Stromal cell of bone marrow (primary cell): ENCODE measurements around the gene CRYBB1.

Experiments used
- DNase-seq: peaks from one replicate; pipeline ENCODE4 v3.0.0-alpha.2; 2012; ENCODE audit warnings: low read depth

CRYBB1 gene

DNA sequence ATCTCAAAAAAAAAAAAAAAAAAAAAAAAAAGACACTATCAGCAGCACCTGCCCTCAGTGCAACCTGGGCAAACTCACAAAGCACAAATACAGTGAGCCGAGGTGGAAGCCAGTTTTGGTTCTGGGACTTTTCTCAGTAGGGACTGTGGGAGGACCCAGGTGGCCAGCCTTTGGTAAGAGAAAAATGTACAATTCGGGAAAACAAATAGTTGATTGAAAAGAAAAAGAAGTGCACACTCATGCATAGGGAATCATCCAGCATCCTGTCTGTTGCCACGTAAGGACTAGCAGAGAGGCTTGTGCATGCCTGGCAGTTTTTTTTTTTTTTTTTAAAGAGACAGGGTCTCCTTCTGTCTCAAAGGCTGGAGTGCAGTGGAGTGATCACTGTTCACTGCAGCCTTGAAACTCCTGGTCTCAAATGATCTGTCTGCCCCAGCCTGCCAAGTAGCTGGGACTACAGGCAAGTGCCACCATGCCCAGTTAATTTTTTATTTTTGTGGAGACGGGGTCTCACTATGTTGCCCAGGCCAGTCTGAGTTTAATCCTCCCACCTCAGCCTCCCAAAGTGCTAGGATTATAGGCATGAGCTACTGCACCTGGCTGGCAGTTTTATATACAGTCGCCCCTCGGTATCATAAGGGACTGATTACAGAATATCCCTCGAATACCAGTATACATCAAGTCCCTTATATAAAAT is 64.6 kb downstream of the CRYBB1 start:
- DNase-seq: peak; percentile 73

DNA sequence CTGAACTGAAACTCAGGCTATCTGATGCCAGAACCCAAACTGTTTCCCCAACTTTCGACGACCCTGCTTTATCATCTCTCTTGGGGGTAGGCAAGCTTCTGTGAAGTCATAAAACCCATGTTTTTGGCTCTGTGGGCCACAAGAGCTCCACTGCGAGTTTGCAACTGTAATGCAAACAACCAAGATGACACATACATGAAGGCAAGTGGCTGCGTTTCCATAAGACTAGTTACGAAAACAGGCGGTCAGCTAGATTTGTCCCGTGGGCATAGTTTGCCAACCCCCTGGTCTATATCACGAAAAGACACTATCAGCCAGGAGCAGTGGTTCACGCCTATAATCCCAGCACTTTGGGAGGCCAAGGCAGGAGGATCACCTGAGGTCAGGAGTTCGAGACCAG is 65.4 kb downstream of the CRYBB1 start:
- peak; percentile 59 for DNase-seq

DNA sequence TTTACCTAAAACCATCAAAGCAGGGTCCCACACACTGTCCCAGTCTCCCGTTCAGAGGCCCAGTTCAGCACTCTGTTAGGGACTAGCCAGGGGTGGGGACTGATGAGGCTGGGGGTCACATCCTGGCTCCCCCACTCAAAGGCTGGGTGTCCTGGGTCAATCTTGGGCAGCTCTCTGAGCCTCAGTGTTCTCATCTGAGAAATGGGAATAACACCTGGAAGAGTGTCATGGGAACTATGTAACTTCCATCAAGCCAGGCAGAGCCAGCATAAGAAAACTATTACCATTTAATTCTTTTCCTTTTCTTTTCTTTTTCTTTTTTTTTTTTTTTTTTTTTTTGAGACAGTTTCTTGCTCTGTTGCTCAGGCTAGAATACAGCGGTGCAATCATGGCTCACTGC is 66.3 kb downstream of the CRYBB1 start:
- no peak for DNase-seq

DNA sequence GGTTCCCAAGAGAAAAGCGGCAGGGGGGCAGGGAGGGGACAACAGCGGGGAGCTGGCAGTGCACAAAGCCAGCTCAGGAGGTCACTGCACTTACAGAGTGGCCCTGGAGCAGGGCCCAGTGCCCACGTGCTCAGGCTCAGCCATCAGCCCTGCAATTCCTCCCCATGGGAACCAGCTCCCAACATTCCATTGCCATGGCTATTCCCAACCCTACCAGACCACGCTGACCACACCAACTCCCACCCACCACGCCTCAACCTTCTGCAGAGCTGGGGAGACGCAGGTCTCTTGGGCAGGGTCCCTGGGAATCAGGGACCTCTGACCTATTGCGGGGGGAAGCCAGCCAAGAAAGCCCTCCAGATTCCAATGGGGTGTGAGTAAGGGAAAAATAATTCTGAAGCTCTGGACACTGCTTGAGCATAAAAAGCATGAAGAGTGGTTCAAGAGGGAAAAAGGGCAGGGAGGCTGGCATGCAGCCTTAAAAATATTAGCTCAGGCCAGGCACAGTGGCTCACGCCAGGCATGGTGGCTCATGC is 67.3 kb downstream of the CRYBB1 start:
- peak; percentile 72 for DNase-seq

DNA sequence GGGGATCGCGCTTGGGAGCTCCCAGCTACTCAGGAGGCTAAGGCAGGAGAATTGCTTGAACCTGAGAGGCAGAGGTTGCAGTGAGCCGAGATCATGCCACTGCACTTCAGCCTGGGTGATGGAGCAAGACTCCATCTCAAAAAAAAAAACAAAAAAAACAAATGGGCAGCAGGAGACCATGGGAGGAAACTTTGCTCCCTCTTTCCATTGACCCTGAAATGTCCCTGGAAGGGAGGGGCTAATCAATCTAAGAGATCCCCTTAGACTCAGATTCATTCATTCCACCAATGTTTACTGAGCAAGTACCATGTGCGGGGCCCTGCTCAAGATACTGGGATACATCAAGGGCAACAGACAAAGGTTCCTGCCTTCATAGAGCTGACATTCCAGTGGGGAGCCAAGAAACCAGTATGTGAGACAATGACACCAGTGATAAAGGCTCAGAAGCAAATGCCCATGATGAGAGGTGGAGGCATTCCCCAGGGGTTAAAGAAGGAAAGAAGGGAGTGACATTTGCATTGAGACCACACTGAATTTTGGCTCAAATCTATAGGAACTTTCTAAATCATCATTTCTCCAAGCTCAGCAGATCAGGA is 67.8 kb downstream of the CRYBB1 start:
- no peak for DNase-seq
